ENCODE data around the gene SQOR. TPM values are rescaled to one million over a fixed set of nuclear protein-coding genes. Genes with fewer than 3 reads are reported as not detected.

The SQOR gene
- total and polyA plus RNA-seq, 3 donors from 2014 or later = 8.1 to 18.2 (median 9.1) TPM

GRCh38 chr15:45628136-45628535, 6.7 kb upstream of the SQOR start:
- H3K27ac ChIP-seq = no peak overlapping the region
- H3K4me3 ChIP-seq = no peak overlapping the region
- H3K4me1 ChIP-seq = no peaks in the 10 kb centered on the region
- no peak for DNase-seq
- intact Hi-C loops (cut with DNase I; ENCODE audit: low total_unique reads) = no loop called here
- no peak for TF ChIP-seq CTCF (IDR thresholded peaks at IDR 0.05)
- no peak for TF ChIP-seq POLR2A (IDR thresholded peaks at IDR 0.05)
- H3K36me3 ChIP-seq (ENCODE audit: low read depth, missing control alignments) = no peaks in the 10 kb centered on the region
- H3K27me3 ChIP-seq = no peaks in the 10 kb centered on the region
- WGBS, 2 donors = 86 to 97% methylated on average over 7 of the region's 7 CpGs
- H3K9me3 ChIP-seq = no peaks in the 10 kb centered on the region

- H3K9me3 ChIP-seq = no peaks in the 10 kb centered on the region
- 79% methylated on average over 7 of the region's 7 CpGs for WGBS, 2 donors
- H3K4me1 ChIP-seq = no peaks in the 10 kb centered on the region
- no peak for DNase-seq
- intact Hi-C loops (cut with DNase I; ENCODE audit: low total_unique reads) = no loop called here
- no peak for TF ChIP-seq POLR2A (IDR thresholded peaks at IDR 0.05)
- TF ChIP-seq CTCF (IDR thresholded peaks at IDR 0.05) = no peak
- H3K4me3 ChIP-seq = no peak overlapping the region
- H3K27me3 ChIP-seq = no peaks in the 10 kb centered on the region
- H3K27ac ChIP-seq = no peak overlapping the region
- H3K36me3 ChIP-seq (ENCODE audit: low read depth, missing control alignments) = no peaks in the 10 kb centered on the region
Observed at GRCh38 chr15:45630917-45631691, 3.7 kb upstream of the SQOR start.

GRCh38 chr15:45631776-45632175, 3.1 kb upstream of the SQOR start:
- Histone ChIP-seq H3K36me3 (ENCODE audit: low read depth, missing control alignments) (no peaks in the 10 kb centered on the region), H3K4me1 (peaks cover under 1% of the 10 kb centered on the region), H3K27ac (no peak overlapping the region), H3K4me3 (no peak overlapping the region), H3K27me3 (no peaks in the 10 kb centered on the region), H3K9me3 (no peaks in the 10 kb centered on the region)
- TF ChIP-seq POLR2A (IDR thresholded peaks at IDR 0.05) (no peak), CTCF (IDR thresholded peaks at IDR 0.05) (no peak)
- intact Hi-C loops (cut with DNase I; ENCODE audit: low total_unique reads) = no loop called here
- DNase-seq = no peak
- 76 to 85% methylated on average over 2 of the region's 2 CpGs for WGBS, 2 donors

- Histone ChIP-seq H3K4me1 (peaks cover 5% of the 10 kb centered on the region), H3K27ac (peak overlapping the region; percentile 69 to 80), H3K27me3 (no peaks in the 10 kb centered on the region), H3K9me3 (no peaks in the 10 kb centered on the region), H3K36me3 (ENCODE audit: low read depth, missing control alignments) (no peaks in the 10 kb centered on the region), H3K4me3 (peak overlapping the region; percentile 67 to 71)
- WGBS, 2 donors = 0% methylated on average over 10 to 29 of the region's 29 CpGs
- no peak for TF ChIP-seq POLR2A (IDR thresholded peaks at IDR 0.05)
- peak in 1 of 3 experiments; percentile 36 for TF ChIP-seq CTCF (IDR thresholded peaks at IDR 0.05)
- intact Hi-C loops (cut with DNase I; ENCODE audit: low total_unique reads) = no loop called here
- DNase-seq = peak; percentile 70
Observed at GRCh38 chr15:45635191-45635638, 386 bp downstream of the SQOR start.

All from testis (tissue), 3 donors.